ENCODE measurements around the gene MED12L.

The MED12L gene

GRCh38 chr3:151462991-151463390, 377.5 kb downstream of the MED12L start:
- DNase-seq = no peak

GRCh38 chr3:151467069-151467468, 381.6 kb downstream of the MED12L start:
- no peak for DNase-seq

GRCh38 chr3:151468284-151468917, 382.9 kb downstream of the MED12L start:
- peak; percentile 14 to 59 for DNase-seq

DNA sequence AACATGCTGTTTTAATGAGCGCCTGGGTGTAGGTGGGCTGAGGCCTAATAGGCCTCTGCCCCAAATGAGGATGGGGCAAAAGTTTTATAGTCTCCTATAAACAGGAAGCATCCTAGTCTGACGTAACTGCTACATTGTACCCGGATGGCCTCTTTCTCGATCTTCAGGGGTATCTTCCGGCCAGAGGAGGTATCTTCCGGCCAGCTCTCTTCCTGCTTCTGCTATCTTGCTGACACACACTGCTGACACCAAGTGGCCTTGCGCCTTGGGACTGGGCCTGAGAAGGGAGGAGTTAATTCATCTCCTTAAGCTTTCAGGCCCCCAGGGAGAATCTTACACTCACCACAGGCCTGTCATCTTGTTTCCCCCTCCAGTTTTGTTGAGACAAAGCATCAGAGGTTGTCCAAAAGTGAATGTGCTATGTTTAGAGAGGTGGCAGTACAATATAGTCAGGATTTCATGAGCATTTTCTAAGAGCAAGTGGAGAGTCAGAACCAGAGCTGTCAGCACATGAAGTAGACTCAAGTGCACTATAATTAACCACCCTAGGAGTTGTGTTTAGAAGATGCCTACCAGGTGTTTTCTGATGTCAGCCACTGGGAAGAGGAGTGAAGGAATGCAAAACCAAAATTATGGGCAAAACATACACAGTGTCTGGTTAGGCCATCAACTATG, 391.0 kb downstream of the MED12L start:
- no peak for DNase-seq

- no peak for DNase-seq
Measured at GRCh38 chr3:151477591-151478334, 392.3 kb downstream of the MED12L start.

DNA sequence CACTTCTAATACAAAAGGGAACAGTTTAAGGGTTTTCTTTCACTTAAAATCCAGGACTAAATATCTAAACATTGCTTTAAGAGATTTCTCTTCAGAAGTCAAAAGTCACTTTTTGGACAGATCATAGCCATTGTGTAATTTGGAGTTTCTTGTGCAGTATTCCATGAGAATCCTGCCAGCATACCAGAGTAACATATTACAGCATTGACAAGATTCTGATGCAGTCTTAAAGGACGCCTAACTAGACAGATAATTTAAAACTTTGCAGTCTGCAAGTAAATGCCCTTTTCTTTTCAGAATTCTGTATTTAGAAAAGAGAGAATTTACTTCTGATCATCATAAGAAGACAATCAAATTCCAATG, 392.9 kb downstream of the MED12L start:
- DNase-seq = no peak

GRCh38 chr3:151479452-151479851, 394.0 kb downstream of the MED12L start:
- no peak for DNase-seq

- no peak for DNase-seq
Measured at GRCh38 chr3:151480492-151480891, 395.0 kb downstream of the MED12L start.

DNA sequence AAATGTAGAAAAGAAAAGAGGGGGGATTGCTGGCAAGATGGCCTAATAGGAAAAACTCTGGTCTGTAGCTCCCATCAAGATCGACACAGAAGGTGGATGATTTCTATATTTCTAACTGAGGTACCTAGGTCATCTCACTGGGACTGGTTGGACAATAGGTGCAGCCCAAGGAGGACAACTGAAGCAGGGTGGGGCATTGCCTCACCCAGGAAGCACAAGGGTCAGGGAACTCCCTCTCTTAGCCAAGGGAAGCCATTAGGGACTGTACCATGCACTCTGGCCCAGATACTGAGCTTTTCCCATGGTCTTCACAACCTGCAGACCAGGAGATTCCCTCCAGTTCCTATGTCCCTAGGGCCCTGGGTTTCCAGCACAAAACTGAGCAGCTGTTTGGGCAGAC, 398.0 kb downstream of the MED12L start:
- DNase-seq = no peak

- no peak for DNase-seq
Measured at GRCh38 chr3:151483961-151484520, 398.6 kb downstream of the MED12L start.

Data from CD4-positive, alpha-beta T cell treated with Interferon alpha-2 for 1 hour (primary cell).